ENCODE data around the gene CRMP1. TPM values are rescaled to one million over a fixed set of nuclear protein-coding genes. Genes with fewer than 3 reads are reported as not detected.

The CRMP1 gene
- total RNA-seq, 4 donors from 2014 or later = 0.28 to 1.9 (median 0.44) TPM; not detected in 1

DNA sequence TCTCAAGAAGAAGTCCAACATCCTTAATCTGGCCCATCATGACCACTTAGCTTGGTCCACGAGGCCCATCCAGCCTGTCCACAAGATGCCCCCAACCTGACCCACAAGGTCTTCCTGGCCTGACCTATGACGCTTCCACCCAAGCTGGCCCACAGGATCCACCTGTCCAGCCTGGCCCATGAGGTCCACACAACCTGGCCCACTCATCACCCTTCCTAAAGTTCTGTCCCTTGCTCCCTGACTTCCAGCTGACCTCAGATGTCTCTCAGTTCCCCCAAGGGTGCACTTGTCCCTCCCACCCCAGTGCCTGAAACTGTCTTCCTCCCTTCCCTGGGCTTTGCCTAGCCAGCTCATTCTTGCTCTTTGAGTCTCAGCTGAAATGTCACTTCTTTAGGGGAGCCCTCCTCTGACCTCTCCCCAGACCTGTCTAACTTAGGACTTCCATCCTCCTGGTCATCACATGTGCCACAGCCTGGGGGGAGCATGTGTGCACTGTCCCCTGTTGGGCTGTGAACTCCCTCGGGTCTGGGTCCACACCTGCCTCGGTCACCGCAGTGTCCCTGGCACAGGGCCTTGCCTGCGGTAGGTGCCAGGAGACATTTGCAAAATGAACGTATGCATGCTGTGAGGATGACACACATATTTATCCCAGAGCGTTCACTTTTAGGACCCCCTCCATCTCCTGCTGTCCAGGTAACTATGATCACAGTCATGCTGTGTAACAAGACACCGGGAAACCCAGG lies 120.2 kb downstream of the CRMP1 start:
- TF ChIP-seq, protein P1, sequence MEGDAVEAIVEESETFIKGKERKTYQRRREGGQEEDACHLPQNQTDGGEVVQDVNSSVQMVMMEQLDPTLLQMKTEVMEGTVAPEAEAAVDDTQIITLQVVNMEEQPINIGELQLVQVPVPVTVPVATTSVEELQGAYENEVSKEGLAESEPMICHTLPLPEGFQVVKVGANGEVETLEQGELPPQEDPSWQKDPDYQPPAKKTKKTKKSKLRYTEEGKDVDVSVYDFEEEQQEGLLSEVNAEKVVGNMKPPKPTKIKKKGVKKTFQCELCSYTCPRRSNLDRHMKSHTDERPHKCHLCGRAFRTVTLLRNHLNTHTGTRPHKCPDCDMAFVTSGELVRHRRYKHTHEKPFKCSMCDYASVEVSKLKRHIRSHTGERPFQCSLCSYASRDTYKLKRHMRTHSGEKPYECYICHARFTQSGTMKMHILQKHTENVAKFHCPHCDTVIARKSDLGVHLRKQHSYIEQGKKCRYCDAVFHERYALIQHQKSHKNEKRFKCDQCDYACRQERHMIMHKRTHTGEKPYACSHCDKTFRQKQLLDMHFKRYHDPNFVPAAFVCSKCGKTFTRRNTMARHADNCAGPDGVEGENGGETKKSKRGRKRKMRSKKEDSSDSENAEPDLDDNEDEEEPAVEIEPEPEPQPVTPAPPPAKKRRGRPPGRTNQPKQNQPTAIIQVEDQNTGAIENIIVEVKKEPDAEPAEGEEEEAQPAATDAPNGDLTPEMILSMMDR (IDR thresholded peaks at IDR 0.05) = no peak
- ATAC-seq (ENCODE audit: low FRiP score) (no peak), DNase-seq (ENCODE audit: low spot score) (no peak)

Small RNA genes within 50 kb of the gene (small RNA-seq; reads per million reads assigned to genes)
- not detected for gene MIR378D1

Other genes with a start within 250 kb of the CRMP1 start
- gene EVC2, start 184.5 kb downstream of the CRMP1 start, total RNA-seq = 10 to 100 TPM in 3 of 4 donors, 1 to 10 TPM in 1; 4.8 to 20.2 (median 12.5) TPM
- gene EVC, start 181.9 kb downstream of the CRMP1 start, total RNA-seq = 10 to 100 TPM; 12.4 to 29.3 (median 17.6) TPM
- under 1 TPM in 3 of 4 donors, not detected in 1; under 0.01 to 0.19 (median 0.09) TPM for gene C4orf50, start 125.3 kb upstream of the CRMP1 start, total RNA-seq

Measured in omental fat pad (tissue), 4 donors.